HG03196 (cell line): ENCODE data around the gene ZCCHC14.
A peak's percentile ranks its signal among the peaks of the same experiment; 100 is the strongest.

Source experiments
- ATAC-seq: cut with Tn5 transposase; IDR thresholded peaks from one replicate; pipeline ENCODE4 v1.9.1; 2021; ENCODE audit not compliant: unreplicated experiment

ZCCHC14 gene

DNA sequence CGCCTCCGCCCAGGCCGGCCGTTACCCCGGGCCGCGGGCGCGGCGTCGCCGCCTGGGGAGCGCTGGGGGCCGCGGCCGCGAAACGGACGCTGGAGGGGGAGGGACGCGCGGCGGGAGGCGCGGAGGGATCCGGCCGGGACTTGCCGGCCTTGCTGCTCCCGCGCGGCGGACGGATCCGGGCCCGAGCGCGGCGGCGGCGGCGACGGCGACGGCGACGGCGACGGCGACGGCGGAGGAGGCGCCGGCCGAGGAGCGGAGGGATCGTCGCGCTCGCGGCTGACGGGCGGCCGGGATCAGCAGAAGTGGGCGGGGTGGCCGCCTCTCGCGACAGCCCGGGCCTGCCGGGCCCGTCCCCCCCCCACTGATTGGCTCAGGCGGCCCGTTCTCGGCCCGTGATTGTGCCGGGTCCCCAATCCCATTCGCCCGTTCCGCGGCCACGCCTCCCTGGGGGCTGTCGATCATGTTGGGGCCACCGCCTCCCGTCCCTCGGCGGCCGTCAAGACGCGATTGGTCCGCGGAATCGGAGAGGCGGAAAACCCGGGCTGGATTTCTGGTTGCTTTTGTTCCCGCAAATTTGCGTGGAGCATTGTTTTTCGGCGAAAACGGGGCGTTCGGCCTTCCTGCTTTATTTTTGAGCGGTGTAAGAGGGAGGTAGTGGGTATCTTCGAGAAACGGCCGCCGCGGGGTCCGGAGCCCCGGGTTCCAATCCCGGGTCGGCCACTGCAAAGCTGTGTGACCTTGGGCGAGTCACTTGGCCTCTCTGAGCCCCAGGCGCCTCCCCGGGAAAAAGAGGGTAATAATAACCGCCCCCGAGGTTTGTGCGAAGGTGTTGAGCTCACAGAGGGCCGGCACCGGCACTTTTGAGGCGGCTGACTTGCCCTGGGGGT, at the start of gene ZCCHC14:
TSS of gene ZCCHC14 (minus strand) at position 304 of the 887 bp plus-strand sequence. CDS start 786 bp downstream, outside the sequence.
- ATAC-seq, result peak; percentile 78

DNA sequence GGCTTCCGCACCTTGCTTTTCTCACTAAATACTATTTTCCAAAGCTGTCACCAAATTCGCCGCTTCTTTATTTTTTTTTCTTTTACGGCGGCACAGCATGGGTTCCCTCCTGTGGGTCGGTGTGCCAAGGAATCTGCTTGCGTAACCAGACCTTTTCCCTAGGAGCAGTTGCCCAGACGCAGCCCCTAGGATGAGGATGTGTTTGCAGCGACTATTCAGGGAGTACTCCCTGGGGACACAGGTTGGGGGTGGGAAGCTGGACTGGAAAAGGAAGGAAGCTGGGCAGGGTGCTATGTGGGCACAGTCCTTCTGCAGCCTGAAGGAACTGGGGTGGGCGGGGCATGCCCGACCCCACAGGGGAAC, 49.0 kb upstream of the ZCCHC14 start:
- ATAC-seq, result no peak

DNA sequence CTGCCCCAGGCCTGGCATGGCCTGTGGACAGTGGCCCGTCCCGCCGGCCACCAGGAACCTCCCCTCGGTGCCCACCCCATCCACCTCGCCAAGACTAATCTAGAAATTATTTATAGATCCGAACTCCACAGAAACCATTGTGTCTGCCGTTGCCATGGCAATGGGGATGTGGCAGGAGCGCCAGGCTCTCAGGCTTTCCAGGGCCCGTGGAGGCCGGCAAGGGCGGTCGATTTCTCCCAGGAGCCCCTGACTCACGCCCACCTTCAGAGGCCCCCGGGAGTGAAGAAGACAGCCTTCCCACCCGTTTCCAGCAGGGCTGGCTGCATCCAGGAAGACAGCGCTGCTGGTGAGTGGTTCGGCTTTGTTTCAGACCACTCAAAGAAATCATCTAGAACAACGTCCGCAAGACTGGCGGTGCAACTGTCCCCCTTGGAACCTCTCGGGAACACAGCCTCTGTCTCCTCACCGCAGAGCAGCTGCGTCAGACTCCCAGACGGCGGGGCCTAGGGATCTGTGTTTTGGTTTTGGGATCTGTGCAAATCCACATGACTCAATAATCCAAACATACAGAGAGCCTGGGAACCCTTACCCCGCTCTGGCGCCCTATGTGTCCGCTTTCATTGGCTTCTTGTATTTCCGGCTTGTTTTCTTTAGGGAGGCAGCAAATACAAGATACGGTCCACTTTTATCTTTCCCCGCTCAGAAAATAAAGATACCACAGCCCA, 48.5 kb upstream of the ZCCHC14 start:
- no peak for ATAC-seq

DNA sequence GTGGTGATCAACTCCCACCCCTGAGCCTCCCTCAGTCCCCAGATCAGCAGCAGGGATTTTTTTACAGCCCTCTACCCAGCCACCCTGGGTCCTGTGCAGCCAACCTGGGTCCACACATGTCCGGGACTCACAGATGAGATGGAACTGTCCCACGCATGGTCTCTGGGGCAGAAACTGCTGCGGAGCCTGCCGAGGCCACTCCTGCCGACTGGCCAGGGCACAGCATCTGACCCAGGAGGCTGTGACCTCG, 48.0 kb upstream of the ZCCHC14 start:
- ATAC-seq, result no peak

DNA sequence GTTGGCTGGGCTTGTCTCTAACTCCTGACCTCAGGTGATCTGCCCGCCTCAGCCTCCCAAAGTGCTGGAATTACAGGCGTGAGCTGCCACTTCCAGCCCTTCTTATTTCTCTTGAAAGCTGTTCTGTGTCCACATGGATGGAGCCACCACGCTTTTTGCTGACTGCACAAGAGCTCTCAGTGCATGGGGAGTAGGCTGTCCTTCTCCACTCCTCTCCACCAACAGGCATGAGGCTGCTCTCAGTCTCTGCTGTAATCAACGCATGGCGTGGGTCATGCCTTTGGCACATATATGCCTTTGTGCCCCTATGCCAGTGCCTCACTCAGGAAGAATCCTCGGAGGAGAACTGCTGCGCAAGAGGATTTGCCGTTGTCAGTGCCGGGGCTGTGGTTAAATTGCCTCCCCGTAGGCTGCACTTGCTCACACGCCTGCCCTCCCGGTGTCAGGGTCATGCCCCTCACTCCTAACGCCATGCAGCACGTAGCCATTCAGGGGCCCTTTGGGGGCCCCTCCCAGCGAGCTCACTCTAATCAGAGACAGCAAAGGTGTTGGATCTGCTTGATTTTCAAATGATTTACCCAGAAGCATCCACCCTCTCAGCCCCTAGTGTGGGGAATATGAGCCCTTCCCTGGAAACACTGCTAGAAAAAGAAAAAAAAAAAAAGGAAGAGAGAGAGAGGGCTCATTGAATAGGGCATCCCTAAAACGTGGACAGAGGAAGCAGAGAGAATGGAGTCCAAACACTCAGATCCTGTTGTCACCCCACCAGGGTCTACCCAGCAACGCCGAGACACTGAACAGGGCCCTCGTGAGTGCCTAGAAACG, 47.5 kb upstream of the ZCCHC14 start:
- no peak for ATAC-seq

DNA sequence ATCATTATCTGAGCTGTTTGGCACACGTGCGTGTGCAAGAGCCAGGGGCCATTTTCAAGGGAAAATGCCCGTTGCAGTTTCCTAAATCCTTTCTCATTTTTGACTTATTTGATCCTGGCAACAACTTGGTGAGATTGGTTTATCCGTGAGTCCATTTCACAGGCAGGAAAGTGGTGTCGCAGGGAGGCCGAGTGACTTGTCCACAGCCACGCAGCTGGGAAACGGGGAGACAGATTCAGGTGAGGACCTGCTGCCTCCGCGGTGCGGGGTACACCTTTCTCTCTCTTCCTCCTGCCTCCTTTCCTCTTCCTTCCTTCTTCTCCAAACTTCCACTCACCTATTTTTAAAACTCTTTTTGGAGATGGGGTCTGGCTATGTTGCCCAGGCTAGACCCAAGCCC, 46.3 kb upstream of the ZCCHC14 start:
- ATAC-seq, result no peak

DNA sequence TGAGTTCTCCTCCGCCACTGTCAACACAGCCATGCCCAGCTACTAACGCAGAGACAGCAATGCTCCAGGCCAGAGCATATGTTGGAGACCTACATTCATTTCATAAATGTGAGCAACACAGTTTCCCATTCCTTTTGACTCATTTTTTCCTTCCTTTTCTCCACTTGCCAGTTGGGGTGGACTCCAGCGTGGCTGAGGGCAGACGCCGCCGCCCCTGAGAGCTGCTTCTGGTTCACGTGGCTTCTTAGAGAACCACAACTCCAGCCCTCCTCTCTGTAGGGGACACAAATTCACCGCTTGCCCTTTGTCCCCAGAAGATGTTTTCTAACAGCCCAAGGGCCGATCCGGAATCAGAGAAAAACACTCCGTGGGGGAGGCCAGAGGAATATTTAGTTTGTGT, 45.8 kb upstream of the ZCCHC14 start:
- no peak for ATAC-seq

DNA sequence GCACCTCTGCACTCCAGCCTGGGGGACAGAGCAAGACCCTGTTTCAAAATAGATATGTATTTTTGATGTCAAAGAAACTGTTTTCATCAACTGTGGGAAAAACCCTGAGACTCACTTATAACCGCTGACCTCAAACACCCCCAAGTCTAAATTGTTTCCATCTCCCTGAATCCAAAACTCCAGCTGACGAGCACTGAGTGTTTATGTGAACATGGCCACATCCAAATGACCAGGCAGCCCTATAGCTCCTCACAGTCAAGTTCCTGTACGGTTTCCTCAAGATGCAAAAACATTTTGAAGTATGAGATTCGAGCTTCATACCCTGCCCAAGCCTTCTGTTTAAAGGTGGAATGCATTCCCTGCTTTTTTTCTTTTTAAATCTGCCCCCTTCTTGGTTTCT, 45.3 kb upstream of the ZCCHC14 start:
- ATAC-seq, result no peak

DNA sequence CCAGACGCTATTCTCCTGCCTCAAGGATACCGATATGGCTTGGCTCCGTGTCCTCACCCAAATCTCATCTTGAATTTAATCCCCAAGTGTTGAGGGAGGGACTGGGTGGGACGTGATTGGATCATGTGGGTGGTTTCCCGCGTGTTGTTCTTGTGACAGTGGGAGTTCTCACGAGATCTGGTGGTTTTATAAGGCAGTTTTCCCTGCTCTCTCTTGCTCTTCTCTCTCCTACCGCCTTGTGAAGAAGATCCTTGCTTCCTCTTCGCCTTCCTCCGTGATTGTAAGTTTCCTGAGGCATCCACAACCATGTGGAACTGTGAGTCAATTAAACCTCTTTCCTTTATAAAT, 43.9 kb upstream of the ZCCHC14 start:
- ATAC-seq, result no peak

DNA sequence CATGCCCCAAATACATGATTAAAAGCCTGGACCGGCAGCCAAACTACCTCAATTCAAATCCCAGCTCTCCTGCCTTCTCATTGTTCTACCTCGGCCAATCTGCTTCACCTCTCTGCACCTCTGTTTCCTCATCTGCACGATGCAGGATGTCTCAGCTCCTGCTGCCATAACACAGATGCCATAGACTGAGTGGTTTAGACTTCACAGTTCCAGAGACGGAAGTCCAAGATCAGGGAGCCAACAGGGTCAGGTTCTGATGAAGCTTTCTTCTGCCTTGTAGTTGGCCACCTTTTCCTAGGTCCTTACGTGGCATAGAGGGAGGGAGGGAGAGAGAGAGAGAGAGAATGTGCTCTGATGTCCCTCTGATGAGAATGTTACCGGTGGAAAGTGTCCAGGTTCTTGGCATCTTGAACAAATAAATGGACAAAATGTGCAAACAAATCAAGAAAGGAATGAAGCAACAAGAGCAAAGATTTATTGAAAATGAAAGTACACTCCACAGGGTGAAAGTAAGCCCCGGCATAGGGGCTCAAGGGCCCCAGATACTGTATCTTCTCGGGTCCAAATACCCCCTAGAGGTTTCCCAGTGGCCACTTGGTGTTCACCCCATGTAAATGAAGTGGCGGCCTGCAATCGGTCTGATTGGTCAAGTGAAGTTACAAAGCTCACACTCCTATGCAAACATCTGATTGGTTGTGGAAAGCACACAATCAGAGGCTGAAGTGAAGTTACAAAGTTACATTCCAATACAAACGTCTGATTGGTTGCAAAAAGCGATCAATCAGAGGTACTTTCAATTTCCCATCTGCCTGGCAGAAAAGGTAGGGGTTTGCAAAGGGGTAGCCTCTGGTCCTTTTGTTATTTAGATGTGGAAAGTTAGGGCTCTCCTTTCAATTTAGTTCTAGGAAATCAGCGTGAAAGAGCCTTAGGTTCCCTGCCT, 43.3 kb upstream of the ZCCHC14 start:
- no peak for ATAC-seq

DNA sequence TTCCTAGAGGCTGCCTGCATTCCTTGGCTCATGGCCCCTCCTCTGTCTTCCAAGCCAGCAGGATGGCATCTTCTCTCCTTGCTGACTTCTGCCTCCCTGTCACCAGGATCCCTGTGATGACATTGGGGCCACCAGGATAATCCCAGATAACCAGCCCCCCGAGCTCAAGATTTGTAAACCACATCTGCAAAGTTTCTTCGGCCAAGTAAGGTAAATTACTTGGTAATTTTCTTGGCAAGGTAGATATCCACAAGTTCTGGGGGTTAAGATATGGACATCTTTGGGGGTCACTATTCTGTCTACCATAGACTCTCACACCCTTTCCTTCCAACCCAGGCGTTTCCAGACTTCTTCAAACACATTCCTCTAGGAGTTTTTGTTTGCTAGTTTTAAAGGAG, 42.6 kb upstream of the ZCCHC14 start:
- ATAC-seq, result no peak

DNA sequence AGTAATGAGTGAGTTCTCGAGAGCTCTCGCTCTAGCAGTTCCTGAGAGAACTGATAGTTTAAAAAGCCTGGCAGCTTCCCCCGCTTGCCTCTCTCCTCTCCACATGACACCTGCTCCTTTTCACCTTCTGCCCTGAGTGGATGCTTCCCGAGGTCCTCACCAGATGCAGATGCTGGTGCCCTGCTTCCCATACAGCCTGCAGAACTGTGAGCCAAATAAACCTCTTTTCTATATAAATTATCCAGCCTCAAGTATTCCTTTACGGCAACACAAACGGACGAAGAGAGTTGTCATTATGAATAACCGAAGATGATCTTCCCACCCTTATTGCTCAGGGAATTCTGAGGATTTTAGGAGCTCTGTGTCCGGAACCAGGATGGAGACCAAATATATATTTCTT, 41.9 kb upstream of the ZCCHC14 start:
- no peak for ATAC-seq

DNA sequence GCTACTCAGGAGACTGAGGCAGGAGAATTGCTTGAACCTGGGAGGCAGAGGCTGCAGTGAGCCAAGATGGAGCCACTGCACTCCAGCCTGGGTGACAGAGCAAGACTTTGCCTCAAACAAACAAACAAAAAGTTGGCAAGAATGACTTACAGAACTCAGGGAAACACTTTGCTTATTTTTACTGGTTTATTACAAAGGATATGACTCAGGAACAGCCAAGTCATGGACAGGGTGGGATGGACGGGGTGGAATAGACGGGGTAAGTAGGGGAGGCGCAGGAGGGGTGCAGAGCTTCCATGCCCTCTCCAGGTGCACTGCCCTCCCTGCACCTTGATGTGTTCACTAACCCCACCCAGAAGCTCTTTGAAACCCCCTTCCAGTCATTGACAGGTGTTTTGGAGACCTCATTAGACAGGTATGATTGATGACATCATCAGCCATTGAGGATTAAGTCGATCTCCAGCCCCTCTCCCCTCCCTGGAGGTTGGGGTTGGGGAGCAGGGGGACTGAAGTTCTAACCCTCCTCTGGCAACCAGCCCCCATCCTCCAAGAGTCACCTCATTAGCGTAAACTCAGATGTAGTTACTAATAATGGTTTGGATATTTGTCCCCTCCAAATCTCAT, 41.3 kb upstream of the ZCCHC14 start:
- ATAC-seq, result no peak

DNA sequence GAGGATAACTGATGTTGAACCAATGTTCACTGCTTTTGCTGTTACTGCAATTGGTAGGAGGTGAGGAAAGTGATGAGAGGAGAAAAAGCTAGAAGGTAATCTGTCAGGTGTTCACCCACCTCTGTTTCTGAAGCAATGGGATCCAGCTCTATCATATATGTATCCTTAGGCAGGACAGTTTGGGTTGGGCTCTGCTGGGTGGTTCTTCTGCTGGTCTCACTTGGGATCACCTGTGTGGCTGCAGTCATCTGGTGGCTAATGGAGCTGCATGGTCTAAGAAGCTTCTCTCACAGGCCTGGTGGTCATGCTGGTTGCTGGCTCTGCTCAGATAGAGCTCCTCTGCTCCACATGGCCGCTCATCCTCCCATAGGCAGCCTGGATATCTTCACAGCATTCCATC, 40.2 kb upstream of the ZCCHC14 start:
- no peak for ATAC-seq

DNA sequence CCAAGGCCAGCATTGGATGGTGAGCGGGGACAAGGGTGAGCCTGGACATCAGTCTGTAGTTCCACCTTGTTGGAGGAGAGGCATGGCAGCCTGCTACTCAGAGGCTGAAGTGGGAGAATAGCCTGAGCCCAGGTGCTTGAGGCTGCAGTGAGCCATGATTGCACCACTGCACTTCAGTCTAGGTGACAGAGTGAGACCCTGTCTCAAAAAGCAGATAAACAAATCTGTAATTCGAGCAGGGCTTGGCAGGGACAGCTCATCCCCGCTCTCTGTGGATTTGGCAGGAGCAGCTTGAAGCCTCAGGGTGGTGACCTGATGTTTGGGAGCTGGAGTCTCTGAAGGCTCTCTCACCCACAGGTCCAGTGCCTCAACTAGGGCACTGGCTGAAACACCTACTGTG, 38.6 kb upstream of the ZCCHC14 start:
- no peak for ATAC-seq

DNA sequence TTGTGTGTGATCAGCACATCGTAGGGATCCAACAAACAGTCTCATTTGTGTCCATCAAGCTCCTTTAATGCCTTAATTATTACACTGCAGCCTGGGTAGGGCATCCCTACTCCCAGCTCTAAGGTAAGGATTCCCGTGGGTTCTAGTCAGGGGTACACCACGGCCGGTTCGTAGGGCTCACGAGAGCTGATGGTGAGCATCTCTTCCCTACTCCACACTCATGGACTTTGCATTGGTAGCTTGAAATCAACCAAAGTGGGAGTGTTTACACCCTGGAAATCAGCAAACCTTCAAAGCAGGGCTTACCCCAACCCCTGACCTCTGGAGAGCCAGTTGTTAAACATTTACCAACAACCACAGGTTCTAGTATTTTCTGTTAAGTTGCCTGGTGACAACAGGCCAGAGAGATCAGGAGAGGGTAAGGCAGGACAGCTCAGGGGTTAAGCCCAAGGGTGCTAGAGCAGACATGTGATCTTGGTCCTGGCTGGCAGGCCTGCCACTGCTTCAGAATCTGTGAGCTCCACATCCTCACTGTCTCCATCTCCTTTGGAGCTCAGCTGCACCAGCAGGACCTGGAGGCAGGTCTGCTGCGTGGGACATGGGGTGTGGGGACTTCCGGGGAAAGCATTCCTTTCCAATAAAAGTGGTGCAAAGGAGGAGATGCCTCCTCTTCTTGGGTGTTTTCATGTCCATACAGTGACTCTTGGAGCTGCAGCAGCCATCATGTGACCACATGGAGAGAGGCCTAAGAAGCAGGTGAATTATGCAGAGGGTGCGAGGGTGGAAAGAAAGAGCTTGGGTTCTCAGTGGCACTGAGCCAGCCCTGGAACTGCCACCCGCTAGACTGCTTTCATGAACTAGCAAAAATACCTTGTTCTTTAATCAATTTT, 36.1 kb upstream of the ZCCHC14 start:
- ATAC-seq, result no peak

DNA sequence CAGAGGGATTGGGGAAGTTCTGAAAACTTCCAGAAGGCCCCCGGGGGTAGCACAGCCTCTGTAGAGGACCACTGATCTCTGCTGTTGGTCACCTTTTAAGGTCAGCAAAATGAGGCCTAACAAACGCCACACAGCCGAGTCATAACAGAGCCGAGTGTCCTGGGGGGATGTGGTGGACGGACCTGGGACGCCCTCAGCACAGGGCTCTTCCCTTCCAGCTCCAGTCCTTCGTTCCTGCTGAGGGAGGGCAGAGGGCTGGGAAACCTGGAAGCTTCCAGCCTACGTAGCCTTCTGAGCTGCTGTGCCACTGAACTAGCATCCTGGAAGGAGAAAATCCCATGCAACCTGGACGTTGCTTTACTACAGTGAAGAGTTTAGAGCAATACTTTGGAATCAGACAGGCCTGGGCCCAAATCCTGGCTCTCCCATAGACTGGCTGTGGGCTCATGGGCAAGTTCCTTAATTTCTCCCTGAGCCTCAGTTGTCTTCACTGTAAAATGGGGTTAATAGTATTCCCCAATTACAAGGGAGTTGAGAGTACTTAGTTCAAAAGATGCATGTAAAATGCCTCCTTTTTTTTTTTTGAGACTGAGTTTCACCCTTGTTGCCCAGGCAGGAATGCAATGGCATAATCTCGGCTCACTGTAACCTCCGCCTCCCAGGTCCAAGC, 34.4 kb upstream of the ZCCHC14 start:
- no peak for ATAC-seq

DNA sequence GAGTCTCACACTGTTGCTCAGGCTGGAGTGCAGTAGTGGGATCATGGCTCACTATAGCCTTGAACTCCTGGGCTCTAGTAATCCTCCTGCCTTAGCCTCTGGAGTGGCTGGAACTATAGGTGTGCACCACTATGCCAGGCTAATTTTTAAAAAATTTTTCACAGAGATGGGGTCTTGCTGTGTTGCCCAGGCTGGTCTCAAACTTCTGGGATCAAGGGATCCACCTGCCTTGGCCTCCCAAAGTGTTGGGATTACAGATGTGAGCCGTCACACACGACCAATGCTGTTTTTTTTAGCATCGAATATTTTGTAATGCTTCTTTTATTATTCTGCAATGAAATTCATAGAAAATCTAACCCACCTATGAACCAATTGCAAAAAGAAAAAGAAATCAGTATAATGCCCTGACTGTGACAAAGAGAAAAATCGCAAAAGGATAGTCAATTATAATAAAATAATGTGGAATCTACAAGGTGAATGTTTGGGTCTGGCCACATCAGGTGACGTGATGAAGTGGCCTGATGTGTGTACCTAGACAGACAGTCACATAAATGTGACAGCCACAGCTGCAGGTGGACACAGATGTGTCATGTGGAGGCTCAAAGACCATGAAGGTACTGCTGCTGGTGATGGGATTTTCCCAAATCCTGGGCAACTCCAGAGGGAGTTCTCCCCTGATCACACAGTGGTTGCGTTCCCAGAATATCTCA, 33.6 kb upstream of the ZCCHC14 start:
- ATAC-seq, result no peak
